VCaP (cell line): ENCODE data around the gene PRCP.
"Not testable (repeated sequence)": the region's sequence is repeated elsewhere in the genome, so short reads cannot be mapped to it uniquely, and the experiment has no call there.

Experiments
- H3K27ac ChIP-seq: fragments of 450-650 bp; 2 replicates; pipeline ENCODE4 v1.5.1; 2017
- CTCF ChIP-seq: fragments of 450-650 bp; conservative IDR thresholded peaks from 2 replicates; pipeline ENCODE4 v1.5.1; 2017; ENCODE audit warnings: mild to moderate bottlenecking, moderate library complexity

Gene PRCP

GRCh38 chr11:82855616-82856015 lies 44.6 kb downstream of the PRCP start:
- H3K27ac ChIP-seq: no peak overlapping the region
- no peak for TF ChIP-seq CTCF

GRCh38 chr11:82854916-82855315 lies 45.3 kb downstream of the PRCP start:
- not testable (repeated sequence) for H3K27ac ChIP-seq

GRCh38 chr11:82854242-82854641 lies 46.0 kb downstream of the PRCP start:
- no peak overlapping the region for H3K27ac ChIP-seq
- no peak for TF ChIP-seq CTCF

- TF ChIP-seq CTCF: no peak
- H3K27ac ChIP-seq: no peak overlapping the region
Observed at GRCh38 chr11:82848829-82849228, 51.4 kb downstream of the PRCP start.

GRCh38 chr11:82845356-82846353 lies 54.6 kb downstream of the PRCP start:
- H3K27ac ChIP-seq: no peak overlapping the region
- TF ChIP-seq CTCF: no peak

- H3K27ac ChIP-seq: no peak overlapping the region; the same call in 1 of the 2 replicates
Observed at GRCh38 chr11:82843057-82843795, 57.0 kb downstream of the PRCP start.

GRCh38 chr11:82842019-82842418 lies 58.2 kb downstream of the PRCP start:
- H3K27ac ChIP-seq: no peak overlapping the region
- no peak for TF ChIP-seq CTCF

More at GRCh38 chr11:82843057-82843795, 57.0 kb downstream of the PRCP start:
- no peak for TF ChIP-seq CTCF
